ENCODE results near the gene NT5M. TPM values are rescaled to one million over a fixed set of nuclear protein-coding genes. Genes with fewer than 3 reads are reported as not detected.

Gene NT5M
- total RNA-seq, 2 donors from 2014 or later: 0.92 TPM; not detected in 1

GRCh38 chr17:17343160-17343735 lies 40.1 kb downstream of the NT5M start:
- H3K4me3 ChIP-seq: no peak overlapping the region
- ATAC-seq (ENCODE audit: insufficient number of reproducible peaks, low FRiP score, low read depth) (no peak), DNase-seq (ENCODE audit: low spot score) (no peak)
- no peaks in the 10 kb centered on the region for H3K4me1 ChIP-seq (ENCODE audit: control insufficient read depth in 1 of 2, low read depth in 2 of 2)
- TF ChIP-seq CTCF (IDR thresholded peaks at IDR 0.05): no peak
- no peaks in the 10 kb centered on the region for H3K36me3 ChIP-seq
- no peak overlapping the region for H3K27ac ChIP-seq
- H3K27me3 ChIP-seq (replicated peaks; ENCODE audit: insufficient read depth): no peaks in the 10 kb centered on the region
- no peaks in the 10 kb centered on the region for H3K9me3 ChIP-seq

GRCh38 chr17:17343896-17344506 lies 40.8 kb downstream of the NT5M start:
- no peaks in the 10 kb centered on the region for H3K4me1 ChIP-seq (ENCODE audit: control insufficient read depth in 1 of 2, low read depth in 2 of 2)
- H3K27ac ChIP-seq: no peak overlapping the region
- H3K27me3 ChIP-seq (replicated peaks; ENCODE audit: insufficient read depth): no peaks in the 10 kb centered on the region
- H3K9me3 ChIP-seq: no peaks in the 10 kb centered on the region
- no peak for ATAC-seq (ENCODE audit: insufficient number of reproducible peaks, low FRiP score, low read depth)
- no peak for DNase-seq (ENCODE audit: low spot score)
- no peak for TF ChIP-seq CTCF (IDR thresholded peaks at IDR 0.05)
- no peaks in the 10 kb centered on the region for H3K36me3 ChIP-seq
- no peak overlapping the region for H3K4me3 ChIP-seq

GRCh38 chr17:17344507-17345293 lies 41.5 kb downstream of the NT5M start:
- no peak for DNase-seq (ENCODE audit: low spot score)
- Histone ChIP-seq H3K4me3 (no peak overlapping the region), H3K27me3 (replicated peaks; ENCODE audit: insufficient read depth) (no peaks in the 10 kb centered on the region), H3K36me3 (no peaks in the 10 kb centered on the region), H3K27ac (no peak overlapping the region), H3K4me1 (ENCODE audit: control insufficient read depth in 1 of 2, low read depth in 2 of 2) (no peaks in the 10 kb centered on the region), H3K9me3 (no peaks in the 10 kb centered on the region)
- no peak for ATAC-seq (ENCODE audit: insufficient number of reproducible peaks, low FRiP score, low read depth)
- TF ChIP-seq CTCF (IDR thresholded peaks at IDR 0.05): no peak

- no peak overlapping the region for H3K4me3 ChIP-seq
- DNase-seq (ENCODE audit: low spot score) (no peak), ATAC-seq (ENCODE audit: insufficient number of reproducible peaks, low FRiP score, low read depth) (no peak)
- no peak overlapping the region for H3K27ac ChIP-seq
- no peak for TF ChIP-seq CTCF (IDR thresholded peaks at IDR 0.05)
- no peaks in the 10 kb centered on the region for H3K27me3 ChIP-seq (replicated peaks; ENCODE audit: insufficient read depth)
- H3K9me3 ChIP-seq: no peaks in the 10 kb centered on the region
- no peaks in the 10 kb centered on the region for H3K4me1 ChIP-seq (ENCODE audit: control insufficient read depth in 1 of 2, low read depth in 2 of 2)
- H3K36me3 ChIP-seq: no peaks in the 10 kb centered on the region
Measured at GRCh38 chr17:17345294-17345597, 42.1 kb downstream of the NT5M start.

- Histone ChIP-seq H3K4me3 (no peak overlapping the region), H3K4me1 (ENCODE audit: control insufficient read depth in 1 of 2, low read depth in 2 of 2) (no peaks in the 10 kb centered on the region), H3K36me3 (no peaks in the 10 kb centered on the region), H3K27ac (no peak overlapping the region), H3K27me3 (replicated peaks; ENCODE audit: insufficient read depth) (no peaks in the 10 kb centered on the region), H3K9me3 (no peaks in the 10 kb centered on the region)
- no peak for DNase-seq (ENCODE audit: low spot score)
- ATAC-seq (ENCODE audit: insufficient number of reproducible peaks, low FRiP score, low read depth): no peak
- TF ChIP-seq CTCF (IDR thresholded peaks at IDR 0.05): no peak
Measured at GRCh38 chr17:17345686-17346427, 42.7 kb downstream of the NT5M start.

Measured in thoracic aorta (tissue), 2 donors.